Activated CD4-positive, alpha-beta T cell treated with anti-CD3 and anti-CD28 coated beads, Interleukin-2, amount 10 ng/mL, durations not matched to agents 24 days and 14 days (primary cell): Measurements from ENCODE around the gene EFEMP1. TPM values are rescaled to one million over a fixed set of nuclear protein-coding genes. Genes with fewer than 3 reads are reported as not detected.

Experiments
- DNase-seq: peaks from one replicate; pipeline ENCODE4 v3.0.0; 2022
- H3K27ac Mint-ChIP-seq: one replicate; pipeline ENCODE4 v1.8.0; 2022; ENCODE audit warnings: mild to moderate bottlenecking, mixed read lengths
- H3K27me3 Mint-ChIP-seq: one replicate; pipeline ENCODE4 v1.8.0; 2022; ENCODE audit warnings: mixed read lengths
- H3K36me3 Mint-ChIP-seq: one replicate; pipeline ENCODE4 v1.8.0; 2022; ENCODE audit warnings: low read depth, mild to moderate bottlenecking, mixed read lengths
- H3K4me1 Mint-ChIP-seq: one replicate; pipeline ENCODE4 v1.8.0; 2021; ENCODE audit warnings: mixed read lengths
- H3K4me3 Mint-ChIP-seq: one replicate; pipeline ENCODE4 v1.8.0; 2022; ENCODE audit warnings: mild to moderate bottlenecking, moderate library complexity, mixed read lengths
- H3K9me3 Mint-ChIP-seq: one replicate; pipeline ENCODE4 v1.8.0; 2021; ENCODE audit warnings: mixed read lengths
- intact Hi-C: fragments of 100-400 bp; cut with micrococcal nuclease; formaldehyde crosslinking; loops from one replicate; pipeline ENCODE4 v1.15.1; 2023
- total RNA-seq: library from RNA; stranded (reverse); gene quantifications from 2 replicates; pipeline ENCODE4 v1.2.3, GENCODE V29; 2022

The EFEMP1 gene
- total RNA-seq, 1 donor from 2014 or later: not detected

- H3K27me3 Mint-ChIP-seq: peaks cover 33% of the 10 kb centered on the region
Measured at GRCh38 chr2:55919574-55919973, 4.0 kb downstream of the EFEMP1 start.

DNA sequence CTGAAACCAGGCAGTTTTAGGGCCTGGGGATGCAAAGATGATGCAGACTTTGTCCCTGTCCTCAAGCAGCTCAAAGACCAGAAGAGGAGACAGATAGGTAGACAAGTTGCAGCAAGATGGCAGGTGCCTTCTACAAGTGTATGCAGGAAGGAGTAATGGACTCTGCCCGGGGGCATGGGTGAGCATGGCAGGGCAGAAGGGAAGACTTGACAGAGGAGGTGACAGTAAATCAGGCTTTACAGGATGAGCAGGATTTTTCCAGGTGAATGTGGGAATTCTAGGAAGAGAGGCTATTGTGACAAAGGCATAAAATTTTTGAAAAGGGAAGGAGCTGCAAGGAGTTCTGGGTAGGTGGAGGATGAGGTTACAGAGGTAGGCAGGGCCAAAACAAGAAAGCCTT lies 4.7 kb downstream of the EFEMP1 start:
- Mint-ChIP-seq H3K27ac (no peak overlapping the region), H3K4me1 (no peaks in the 10 kb centered on the region), H3K27me3 (peaks cover 27% of the 10 kb centered on the region), H3K36me3 (no peaks in the 10 kb centered on the region), H3K4me3 (no peak overlapping the region), H3K9me3 (no peaks in the 10 kb centered on the region)
- DNase-seq: no peak
- intact Hi-C loops: no loop called here

More at GRCh38 chr2:55919574-55919973, 4.0 kb downstream of the EFEMP1 start:
- no peaks in the 10 kb centered on the region for H3K36me3 Mint-ChIP-seq
- H3K9me3 Mint-ChIP-seq: no peaks in the 10 kb centered on the region
- intact Hi-C loops: no loop called here
- no peak overlapping the region for H3K27ac Mint-ChIP-seq
- H3K4me1 Mint-ChIP-seq: no peaks in the 10 kb centered on the region
- no peak for DNase-seq
- H3K4me3 Mint-ChIP-seq: no peak overlapping the region

GRCh38 chr2:55917713-55918390 lies 5.7 kb downstream of the EFEMP1 start:
- Mint-ChIP-seq H3K27me3 (peaks cover 20% of the 10 kb centered on the region), H3K36me3 (no peaks in the 10 kb centered on the region), H3K9me3 (no peaks in the 10 kb centered on the region), H3K4me3 (no peak overlapping the region), H3K4me1 (no peaks in the 10 kb centered on the region), H3K27ac (no peak overlapping the region)
- intact Hi-C loops: no loop called here
- DNase-seq: no peak

GRCh38 chr2:55917117-55917516 lies 6.5 kb downstream of the EFEMP1 start:
- Mint-ChIP-seq H3K4me3 (no peak overlapping the region), H3K9me3 (no peaks in the 10 kb centered on the region), H3K4me1 (no peaks in the 10 kb centered on the region), H3K36me3 (no peaks in the 10 kb centered on the region), H3K27ac (no peak overlapping the region), H3K27me3 (peaks cover 12% of the 10 kb centered on the region)
- intact Hi-C loops: no loop called here
- no peak for DNase-seq

GRCh38 chr2:55916473-55917049 lies 7.0 kb downstream of the EFEMP1 start:
- intact Hi-C loops: no loop called here
- no peaks in the 10 kb centered on the region for H3K36me3 Mint-ChIP-seq
- no peak overlapping the region for H3K4me3 Mint-ChIP-seq
- H3K27ac Mint-ChIP-seq: no peak overlapping the region
- H3K9me3 Mint-ChIP-seq: no peaks in the 10 kb centered on the region
- no peak for DNase-seq
- H3K4me1 Mint-ChIP-seq: no peaks in the 10 kb centered on the region
- H3K27me3 Mint-ChIP-seq: peaks cover 8% of the 10 kb centered on the region

DNA sequence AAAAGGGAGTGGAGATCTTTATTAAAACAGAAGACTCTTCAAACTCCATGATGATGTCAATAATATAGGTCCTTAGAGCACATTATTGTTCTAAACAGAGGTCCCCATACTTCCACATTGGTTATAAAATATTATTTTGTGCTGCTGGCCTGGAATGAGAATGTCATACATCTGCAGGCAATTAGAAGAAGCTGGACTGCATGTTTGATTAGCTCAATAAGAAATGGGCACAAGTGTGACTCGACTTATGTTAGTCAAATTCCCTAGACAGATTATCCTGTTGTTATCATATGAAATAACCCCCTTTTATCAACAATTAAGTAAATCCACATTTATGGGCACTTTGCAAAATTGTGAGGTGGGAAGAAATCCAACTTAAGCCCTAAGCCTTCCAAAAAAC lies 8.8 kb downstream of the EFEMP1 start:
- intact Hi-C loops: no loop called here
- Mint-ChIP-seq H3K36me3 (no peaks in the 10 kb centered on the region), H3K4me1 (no peaks in the 10 kb centered on the region), H3K4me3 (no peak overlapping the region), H3K27ac (no peak overlapping the region), H3K9me3 (no peaks in the 10 kb centered on the region), H3K27me3 (no peaks in the 10 kb centered on the region)
- no peak for DNase-seq

- Mint-ChIP-seq H3K4me3 (no peak overlapping the region), H3K27ac (no peak overlapping the region), H3K9me3 (no peaks in the 10 kb centered on the region), H3K27me3 (no peaks in the 10 kb centered on the region), H3K4me1 (no peaks in the 10 kb centered on the region), H3K36me3 (no peaks in the 10 kb centered on the region)
- no peak for DNase-seq
- intact Hi-C loops: no loop called here
Measured at GRCh38 chr2:55912926-55913325, 10.7 kb downstream of the EFEMP1 start.

DNA sequence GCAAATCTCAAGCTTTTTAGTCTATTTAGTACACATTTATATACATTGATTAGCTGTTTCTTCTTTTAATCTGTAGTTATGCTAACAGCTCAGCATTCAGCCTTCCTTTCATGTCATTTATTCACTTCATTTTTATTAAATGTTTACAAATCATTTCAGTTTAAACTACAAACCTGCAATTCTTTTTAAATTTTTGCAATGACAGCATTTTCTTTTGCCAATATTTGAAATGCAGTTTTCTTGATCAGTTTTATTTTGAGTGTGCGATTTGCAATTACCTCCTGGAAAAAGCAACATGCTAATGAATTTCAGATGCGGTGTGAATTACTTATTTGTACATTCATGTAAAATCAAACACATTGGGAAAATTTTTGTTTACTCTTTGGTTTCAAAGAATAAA lies 13.5 kb downstream of the EFEMP1 start:
- H3K9me3 Mint-ChIP-seq: no peaks in the 10 kb centered on the region
- H3K27ac Mint-ChIP-seq: no peak overlapping the region
- no peaks in the 10 kb centered on the region for H3K36me3 Mint-ChIP-seq
- intact Hi-C loops: no loop called here
- H3K27me3 Mint-ChIP-seq: no peaks in the 10 kb centered on the region
- H3K4me1 Mint-ChIP-seq: no peaks in the 10 kb centered on the region
- DNase-seq: no peak
- H3K4me3 Mint-ChIP-seq: no peak overlapping the region

DNA sequence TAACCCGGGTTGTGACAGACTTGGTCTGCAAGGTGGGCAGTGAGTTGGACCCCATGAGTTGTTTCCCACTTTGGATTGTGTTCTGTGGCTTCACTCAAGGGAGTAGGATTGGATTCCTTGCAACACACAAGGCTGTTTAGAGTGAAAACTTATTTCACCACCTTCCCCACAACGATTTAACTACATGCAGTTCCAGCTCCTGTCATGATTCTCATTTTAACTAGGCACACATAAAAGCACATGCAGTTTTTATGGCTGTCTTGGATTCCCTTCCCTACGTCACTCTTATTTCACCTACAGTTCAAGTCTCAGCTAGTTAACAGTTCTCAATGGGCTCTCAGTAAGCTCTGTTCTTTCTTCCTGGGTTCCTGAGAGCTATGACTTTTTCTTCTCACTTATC lies 15.9 kb downstream of the EFEMP1 start:
- no peaks in the 10 kb centered on the region for H3K9me3 Mint-ChIP-seq
- DNase-seq: no peak
- H3K27ac Mint-ChIP-seq: no peak overlapping the region
- H3K36me3 Mint-ChIP-seq: no peaks in the 10 kb centered on the region
- intact Hi-C loops: no loop called here
- no peak overlapping the region for H3K4me3 Mint-ChIP-seq
- H3K27me3 Mint-ChIP-seq: no peaks in the 10 kb centered on the region
- no peaks in the 10 kb centered on the region for H3K4me1 Mint-ChIP-seq

DNA sequence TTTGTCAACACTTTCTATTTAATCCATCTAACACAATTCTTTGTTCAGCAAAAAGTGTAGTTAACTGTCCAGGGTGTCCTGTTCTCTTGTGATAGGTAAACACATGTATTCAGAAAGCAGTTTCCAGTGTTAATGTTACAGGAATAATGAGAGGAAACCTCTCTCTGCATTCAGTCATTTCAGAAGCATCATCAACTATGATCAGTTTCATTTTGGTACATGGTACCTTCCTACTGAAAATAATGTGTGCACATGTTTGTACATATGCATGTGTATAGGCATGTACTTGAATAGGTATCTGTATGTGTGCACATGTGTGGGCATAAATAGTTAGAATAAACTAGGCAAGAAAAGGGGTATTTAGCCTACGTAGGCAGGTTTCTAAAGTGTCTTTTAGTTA lies 16.6 kb downstream of the EFEMP1 start:
- H3K4me3 Mint-ChIP-seq: no peak overlapping the region
- intact Hi-C loops: no loop called here
- H3K4me1 Mint-ChIP-seq: no peaks in the 10 kb centered on the region
- no peak for DNase-seq
- H3K9me3 Mint-ChIP-seq: no peaks in the 10 kb centered on the region
- H3K27ac Mint-ChIP-seq: no peak overlapping the region
- H3K27me3 Mint-ChIP-seq: no peaks in the 10 kb centered on the region
- H3K36me3 Mint-ChIP-seq: no peaks in the 10 kb centered on the region

GRCh38 chr2:55903727-55904126 lies 19.9 kb downstream of the EFEMP1 start:
- Mint-ChIP-seq H3K27ac (no peak overlapping the region), H3K4me1 (no peaks in the 10 kb centered on the region), H3K4me3 (no peak overlapping the region), H3K9me3 (no peaks in the 10 kb centered on the region), H3K27me3 (no peaks in the 10 kb centered on the region), H3K36me3 (no peaks in the 10 kb centered on the region)
- intact Hi-C loops: no loop called here
- no peak for DNase-seq

DNA sequence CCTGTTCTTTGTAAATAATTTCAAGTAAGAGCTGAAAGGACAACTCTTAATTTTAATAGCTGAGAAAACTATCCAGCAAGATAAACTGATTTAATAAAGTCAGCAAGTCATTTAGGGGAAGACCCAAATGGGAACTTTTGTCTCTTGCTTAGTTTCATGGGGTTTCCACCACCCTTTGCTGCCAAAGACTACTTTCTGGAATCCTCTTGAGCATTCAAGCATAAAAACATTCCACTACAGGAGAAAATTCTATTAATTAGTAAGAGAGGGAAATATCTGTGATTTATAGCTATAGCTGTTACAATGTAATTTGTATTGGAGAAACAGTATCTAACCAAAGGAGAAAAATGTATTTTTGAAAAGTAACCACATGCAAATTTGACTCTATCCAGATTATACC lies 20.6 kb downstream of the EFEMP1 start:
- H3K27me3 Mint-ChIP-seq: no peaks in the 10 kb centered on the region
- no peaks in the 10 kb centered on the region for H3K4me1 Mint-ChIP-seq
- H3K36me3 Mint-ChIP-seq: no peaks in the 10 kb centered on the region
- H3K9me3 Mint-ChIP-seq: no peaks in the 10 kb centered on the region
- no peak overlapping the region for H3K27ac Mint-ChIP-seq
- DNase-seq: no peak
- intact Hi-C loops: no loop called here
- no peak overlapping the region for H3K4me3 Mint-ChIP-seq

DNA sequence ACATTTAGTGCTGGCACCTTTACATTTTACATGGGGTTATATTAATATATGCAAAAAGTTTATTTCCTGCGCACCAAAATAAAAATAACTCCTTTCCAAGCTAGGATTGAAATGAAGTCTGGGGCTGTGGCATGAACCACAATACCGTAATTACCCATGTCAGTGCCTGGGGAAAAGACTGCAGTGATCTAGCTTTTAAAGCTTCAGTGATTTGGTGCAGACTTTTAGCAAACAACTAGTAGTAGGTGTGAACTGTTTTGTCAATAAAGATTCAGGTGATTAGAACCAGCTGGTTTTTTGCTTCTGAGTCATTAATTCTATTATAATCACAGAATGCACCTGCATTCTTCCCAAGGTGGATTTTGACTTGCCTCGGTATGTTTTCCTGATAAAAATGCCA lies 21.2 kb downstream of the EFEMP1 start:
- Mint-ChIP-seq H3K36me3 (no peaks in the 10 kb centered on the region), H3K27me3 (no peaks in the 10 kb centered on the region), H3K4me1 (no peaks in the 10 kb centered on the region), H3K9me3 (no peaks in the 10 kb centered on the region), H3K27ac (no peak overlapping the region), H3K4me3 (no peak overlapping the region)
- intact Hi-C loops: no loop called here
- DNase-seq: no peak

GRCh38 chr2:55901941-55902340 lies 21.6 kb downstream of the EFEMP1 start:
- Mint-ChIP-seq H3K27me3 (no peaks in the 10 kb centered on the region), H3K36me3 (no peaks in the 10 kb centered on the region), H3K27ac (no peak overlapping the region), H3K4me3 (no peak overlapping the region), H3K4me1 (no peaks in the 10 kb centered on the region), H3K9me3 (no peaks in the 10 kb centered on the region)
- no peak for DNase-seq
- intact Hi-C loops: no loop called here

DNA sequence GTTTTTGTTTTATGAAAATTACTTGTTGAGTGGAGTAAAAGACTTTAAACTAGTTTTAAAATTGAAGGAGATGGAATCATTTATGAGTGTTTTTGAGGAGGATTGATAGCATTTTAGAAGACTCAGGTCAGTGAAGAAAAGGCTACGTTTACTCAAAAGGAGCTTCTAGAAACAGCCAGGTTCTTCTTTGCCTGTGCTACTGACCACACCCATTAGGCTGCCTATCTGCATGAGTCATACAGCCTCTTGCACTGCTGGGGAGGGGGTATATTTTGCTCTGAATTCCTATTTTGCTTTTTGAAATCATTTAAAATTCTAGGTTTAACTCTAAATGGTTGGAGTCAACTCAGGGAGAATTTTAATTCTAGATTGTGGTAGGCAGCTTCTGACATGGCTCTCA lies 22.3 kb downstream of the EFEMP1 start:
- no peak for DNase-seq
- H3K27ac Mint-ChIP-seq: no peak overlapping the region
- no peaks in the 10 kb centered on the region for H3K36me3 Mint-ChIP-seq
- H3K4me1 Mint-ChIP-seq: no peaks in the 10 kb centered on the region
- H3K9me3 Mint-ChIP-seq: no peaks in the 10 kb centered on the region
- no peaks in the 10 kb centered on the region for H3K27me3 Mint-ChIP-seq
- intact Hi-C loops: no loop called here
- no peak overlapping the region for H3K4me3 Mint-ChIP-seq
